A549 (cell line): ENCODE measurements around the gene VSIR. TPM values are rescaled to one million over a fixed set of nuclear protein-coding genes. Genes with fewer than 3 reads are reported as not detected.

Experiments used
- ATAC-seq, 2 experiments: fragments of 200-7000 bp in 1 of 2; fragments of >200 bp in 1 of 2; cut with Nextera tagmentation in 1 of 2; cut with Tn5 transposase in 1 of 2; 3 replicates each; pipeline versions ENCODE4 v1.8.0 to v1.9.1; 2018 to 2020; ENCODE audit warnings: mild to moderate bottlenecking in 1 of 2, moderate library complexity in 1 of 2
- CTCF ChIA-PET: fragments of 300-600 bp; sonication (Branson Sonifier 250); formaldehyde crosslinking; extraction: SDS; loops from one replicate; lab custom pipeline; 2021; ENCODE audit warnings: antibody characterized with exemption, inconsistent platforms; lab: Yijun Ruan, JAX
- POLR2A ChIA-PET: fragments of 350-600 bp; formaldehyde crosslinking; extraction: SDS; loops from one replicate; lab custom pipeline; 2021; ENCODE audit warnings: antibody characterized with exemption, inconsistent platforms; lab: Yijun Ruan, JAX
- DNase-seq, 2 experiments: peaks; one replicate each; pipeline versions ENCODE4 v3.0.0 to v3.0.0-alpha.2; 2011 to 2016; ENCODE audit warnings: low read depth in 1 of 2, low spot score in 1 of 2
- FAIRE-seq: peaks from 2 replicates; lab custom pipeline; 2011; peaks lifted over from hg19 to GRCh38; lab: Jason Lieb, UNC
- H3K27ac ChIP-seq, 2 experiments: fragments of >200 bp; sonication (Bioruptor Twin); formaldehyde crosslinking; 3 replicates each; pipeline ENCODE4 v1.5.1; 2016 to 2017
- H3K4me1 ChIP-seq: fragments of >200 bp; sonication (Bioruptor Twin); formaldehyde crosslinking; 3 replicates; pipeline ENCODE4 v1.6.1; 2016
- H3K4me2 ChIP-seq: fragments of >200 bp; sonication (Bioruptor Twin); formaldehyde crosslinking; 3 replicates; pipeline ENCODE4 v1.6.1; 2016
- H3K4me3 ChIP-seq: fragments of >200 bp; sonication (Bioruptor Twin); formaldehyde crosslinking; 3 replicates; pipeline ENCODE4 v1.5.1; 2016
- H3K9me3 ChIP-seq: fragments of >200 bp; sonication (Bioruptor Twin); formaldehyde crosslinking; 3 replicates; pipeline ENCODE4 v1.6.1; 2016
- CEBPB ChIP-seq, 2 experiments: fragments of >200 bp in 1 of 2; sonication (Bioruptor Twin) in 1 of 2; formaldehyde crosslinking in 1 of 2; IDR thresholded peaks; 2 replicates each; pipeline ENCODE4 v1.6.1; 2012 to 2016
- CHD4 ChIP-seq: fragments of 200-600 bp; sonication (generic); IDR thresholded peaks from 2 replicates; pipeline ENCODE4 v1.6.1; 2016; ENCODE audit warnings: antibody characterized with exemption, mild to moderate bottlenecking, borderline replicate concordance
- EHMT2 ChIP-seq: fragments of 200-600 bp; sonication (generic); IDR thresholded peaks from 2 replicates; pipeline ENCODE4 v1.6.1; 2016; ENCODE audit warnings: antibody characterized with exemption, low read depth, mild to moderate bottlenecking, moderate library complexity
- GATA3 ChIP-seq: IDR thresholded peaks from 2 replicates; pipeline ENCODE4 v1.6.1; 2012; ENCODE audit warnings: borderline replicate concordance
- HDAC2 ChIP-seq: fragments of 200-600 bp; sonication (generic); IDR thresholded peaks from 2 replicates; pipeline ENCODE4 v1.6.1; 2016
- HOXA7 ChIP-seq: fragments of 250-450 bp; sonication (Bioruptor Pico); IDR thresholded peaks from 2 replicates; pipeline ENCODE4 v1.5.0; 2020; ENCODE audit warnings: mild to moderate bottlenecking, moderate library complexity
- HOXB13 ChIP-seq: fragments of 250-450 bp; sonication (Bioruptor Pico); IDR thresholded peaks from 2 replicates; pipeline ENCODE4 v1.5.0; 2020; ENCODE audit warnings: low read depth, mild to moderate bottlenecking, moderate library complexity
- JUNB ChIP-seq: fragments of >200 bp; sonication (Bioruptor Twin); formaldehyde crosslinking; IDR thresholded peaks from 2 replicates; pipeline ENCODE4 v1.6.1; 2016
- KDM1A ChIP-seq: fragments of 200-600 bp; sonication (generic); IDR thresholded peaks from 2 replicates; pipeline ENCODE4 v1.6.1; 2016; ENCODE audit warnings: low read depth, mild to moderate bottlenecking
- MAFK ChIP-seq: fragments of 450-650 bp; IDR thresholded peaks from 2 replicates; pipeline ENCODE4 v1.6.1; 2014; ENCODE audit not compliant: partially characterized antibody
- MAX ChIP-seq: IDR thresholded peaks from 2 replicates; pipeline ENCODE4 v1.6.1; 2012
- MAZ ChIP-seq: fragments of 150-350 bp; IDR thresholded peaks from 2 replicates; pipeline ENCODE4 v1.6.1; 2014; ENCODE audit warnings: antibody characterized with exemption, low read depth, low read length, borderline replicate concordance
- NFE2L2 ChIP-seq: fragments of 150-350 bp; conservative IDR thresholded peaks from 2 replicates; pipeline ENCODE4 v1.6.1; 2014; ENCODE audit warnings: low read length
- NR3C1 ChIP-seq: fragments of >200 bp; sonication (Bioruptor Twin); formaldehyde crosslinking; IDR thresholded peaks from 3 replicates; pipeline ENCODE4 v1.6.1; 2017
- RCOR1 ChIP-seq: fragments of 150-350 bp; IDR thresholded peaks from 2 replicates; pipeline ENCODE4 v1.6.1; 2014; ENCODE audit warnings: antibody characterized with exemption, low read length, low read depth
- USF2 ChIP-seq: fragments of 450-650 bp; IDR thresholded peaks from 2 replicates; pipeline ENCODE4 v1.6.1; 2014; ENCODE audit warnings: antibody characterized with exemption
- ZFP36 ChIP-seq: fragments of 450-650 bp; IDR thresholded peaks from 2 replicates; pipeline ENCODE4 v1.6.1; 2014; ENCODE audit warnings: borderline replicate concordance; ENCODE audit not compliant: partially characterized antibody
- WGBS: methylation state at CpG from one replicate; pipeline ENCODE4 v1.1.6; 2017; ENCODE audit errors: missing lambda C conversion rate; 5-methylcytosine and 5-hydroxymethylcytosine counted together
- polyA plus RNA-seq, 4 experiments: library from polyadenylated mRNA; depleted of rRNA in 3 of 4; stranded (reverse); fragments of >200 nt; fragmentation: RNase III in 1 of 4; extraction: RNeasy Plus Mini Kit Qiagen cat#74134 plus additional on column Dnase treatment in 1 of 4; gene quantifications; 2 replicates in 3 of 4; 3 replicates in 1 of 4; pipeline ENCODE4 v1.2.3, GENCODE V29; 2011 to 2017
- TF ChIP-seq, protein P1 (sequence below): fragments of >200 bp; sonication (Bioruptor Twin); formaldehyde crosslinking; IDR thresholded peaks from 3 replicates; pipeline ENCODE4 v1.6.1; 2016
- TF ChIP-seq, protein P2 (sequence below): fragments of 250-450 bp; sonication (Bioruptor Pico); IDR thresholded peaks from 2 replicates; pipeline ENCODE4 v1.5.0; 2020; ENCODE audit warnings: low read depth, mild to moderate bottlenecking, moderate library complexity
- TF ChIP-seq, protein P3 (sequence below): IDR thresholded peaks from 2 replicates; pipeline ENCODE4 v1.6.1; 2012
- TF ChIP-seq, protein P4 (sequence below): fragments of 150-350 bp; IDR thresholded peaks from 2 replicates; pipeline ENCODE4 v1.6.1; 2014; ENCODE audit warnings: low read depth, mild to moderate bottlenecking, low read length

The VSIR gene
- polyA plus RNA-seq, 2 of the 4 experiments (the other 2 are of a cell fraction): 15.5 to 18.5 TPM

GRCh38 chr10:71809628-71810027, 36.3 kb upstream of the VSIR start:
- no peak overlapping the region for H3K27ac ChIP-seq
- ATAC-seq (no peak), DNase-seq (no peak), FAIRE-seq (no peak)
- H3K9me3 ChIP-seq: no peaks in the 10 kb centered on the region
- 93% methylated on average over 25 of the region's 25 CpGs for WGBS
- H3K4me2 ChIP-seq: no peak overlapping the region
- ChIA-PET CTCF (no interaction called here), POLR2A (no interaction called here)
- no peak overlapping the region for H3K4me3 ChIP-seq
- peaks cover 18% of the 10 kb centered on the region; the same call in 2 of the 3 replicates for H3K4me1 ChIP-seq
- TF ChIP-seq HDAC2: no peak
- TF ChIP-seq, protein P1, sequence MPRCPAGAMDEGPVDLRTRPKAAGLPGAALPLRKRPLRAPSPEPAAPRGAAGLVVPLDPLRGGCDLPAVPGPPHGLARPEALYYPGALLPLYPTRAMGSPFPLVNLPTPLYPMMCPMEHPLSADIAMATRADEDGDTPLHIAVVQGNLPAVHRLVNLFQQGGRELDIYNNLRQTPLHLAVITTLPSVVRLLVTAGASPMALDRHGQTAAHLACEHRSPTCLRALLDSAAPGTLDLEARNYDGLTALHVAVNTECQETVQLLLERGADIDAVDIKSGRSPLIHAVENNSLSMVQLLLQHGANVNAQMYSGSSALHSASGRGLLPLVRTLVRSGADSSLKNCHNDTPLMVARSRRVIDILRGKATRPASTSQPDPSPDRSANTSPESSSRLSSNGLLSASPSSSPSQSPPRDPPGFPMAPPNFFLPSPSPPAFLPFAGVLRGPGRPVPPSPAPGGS: no peak
- TF ChIP-seq USF2: no peak
- no peak for TF ChIP-seq NFE2L2
- no peak for TF ChIP-seq MAX
- no peak for TF ChIP-seq MAZ
- TF ChIP-seq MAFK: no peak
- TF ChIP-seq, protein P2, sequence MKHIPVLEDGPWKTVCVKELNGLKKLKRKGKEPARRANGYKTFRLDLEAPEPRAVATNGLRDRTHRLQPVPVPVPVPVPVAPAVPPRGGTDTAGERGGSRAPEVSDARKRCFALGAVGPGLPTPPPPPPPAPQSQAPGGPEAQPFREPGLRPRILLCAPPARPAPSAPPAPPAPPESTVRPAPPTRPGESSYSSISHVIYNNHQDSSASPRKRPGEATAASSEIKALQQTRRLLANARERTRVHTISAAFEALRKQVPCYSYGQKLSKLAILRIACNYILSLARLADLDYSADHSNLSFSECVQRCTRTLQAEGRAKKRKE (CRISPR knock-in tag): no peak
- no peak for TF ChIP-seq ZFP36
- TF ChIP-seq, protein P3, sequence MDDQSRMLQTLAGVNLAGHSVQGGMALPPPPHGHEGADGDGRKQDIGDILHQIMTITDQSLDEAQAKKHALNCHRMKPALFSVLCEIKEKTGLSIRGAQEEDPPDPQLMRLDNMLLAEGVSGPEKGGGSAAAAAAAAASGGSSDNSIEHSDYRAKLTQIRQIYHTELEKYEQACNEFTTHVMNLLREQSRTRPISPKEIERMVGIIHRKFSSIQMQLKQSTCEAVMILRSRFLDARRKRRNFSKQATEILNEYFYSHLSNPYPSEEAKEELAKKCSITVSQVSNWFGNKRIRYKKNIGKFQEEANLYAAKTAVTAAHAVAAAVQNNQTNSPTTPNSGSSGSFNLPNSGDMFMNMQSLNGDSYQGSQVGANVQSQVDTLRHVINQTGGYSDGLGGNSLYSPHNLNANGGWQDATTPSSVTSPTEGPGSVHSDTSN: no peak
- no peak for TF ChIP-seq CEBPB (IDR thresholded peaks at IDR 0.05)
- TF ChIP-seq HOXA7 (CRISPR knock-in tag): no peak
- TF ChIP-seq RCOR1: no peak
- TF ChIP-seq JUNB: no peak
- TF ChIP-seq HOXB13 (CRISPR knock-in tag): no peak
- no peak for TF ChIP-seq GATA3
- no peak for TF ChIP-seq CHD4
- TF ChIP-seq KDM1A: no peak
- TF ChIP-seq EHMT2: no peak

GRCh38 chr10:71807557-71808510, 34.5 kb upstream of the VSIR start:
- H3K4me1 ChIP-seq: peaks cover 8% of the 10 kb centered on the region; the same call in 2 of the 3 replicates
- H3K4me2 ChIP-seq: no peak overlapping the region
- TF ChIP-seq, protein P4, sequence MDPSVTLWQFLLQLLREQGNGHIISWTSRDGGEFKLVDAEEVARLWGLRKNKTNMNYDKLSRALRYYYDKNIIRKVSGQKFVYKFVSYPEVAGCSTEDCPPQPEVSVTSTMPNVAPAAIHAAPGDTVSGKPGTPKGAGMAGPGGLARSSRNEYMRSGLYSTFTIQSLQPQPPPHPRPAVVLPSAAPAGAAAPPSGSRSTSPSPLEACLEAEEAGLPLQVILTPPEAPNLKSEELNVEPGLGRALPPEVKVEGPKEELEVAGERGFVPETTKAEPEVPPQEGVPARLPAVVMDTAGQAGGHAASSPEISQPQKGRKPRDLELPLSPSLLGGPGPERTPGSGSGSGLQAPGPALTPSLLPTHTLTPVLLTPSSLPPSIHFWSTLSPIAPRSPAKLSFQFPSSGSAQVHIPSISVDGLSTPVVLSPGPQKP: no peak
- no peak for TF ChIP-seq NFE2L2
- TF ChIP-seq HOXA7 (CRISPR knock-in tag): no peak
- no peak for TF ChIP-seq NR3C1
- no peak overlapping the region for H3K4me3 ChIP-seq
- ATAC-seq (no peak), DNase-seq (no peak), FAIRE-seq (no peak)
- ChIA-PET POLR2A (no interaction called here), CTCF (interaction anchor here (1.0 to 4.7 kb wide), 7 partner anchors 9 to 493 kb away, joined by 3 to 20 read pairs (median 3); no protein-coding TSS in a partner anchor)
- no peak overlapping the region for H3K27ac ChIP-seq
- no peaks in the 10 kb centered on the region for H3K9me3 ChIP-seq
- 86% methylated on average over 21 of the region's 21 CpGs for WGBS
